Gastrocnemius medialis (tissue), 4 donors: ENCODE data around the gene LAS1L. TPM values are rescaled to one million over a fixed set of nuclear protein-coding genes. Genes with fewer than 3 reads are reported as not detected.

ENCODE experiments used
- ATAC-seq, 2 donors: fragments of 150-250 bp; one replicate each; pipeline ENCODE4 v1.9.1; 2016
- DNase-seq, 2 donors: peaks; one replicate each; pipeline ENCODE4 v3.0.0-alpha.2; 2019
- H3K27ac ChIP-seq, 4 donors: fragments of 200-600 bp; sonication (generic); 1 replicate in 1 of 4; 2 replicates in 3 of 4; pipeline ENCODE4 v1.5.1; 2016 to 2018; ENCODE audit warnings: mild to moderate bottlenecking in 2 of 4, moderate library complexity in 1 of 4
- H3K27me3 ChIP-seq, 3 donors: fragments of 200-600 bp; sonication (generic) in 2 of 3; 1 replicate in 1 of 3; 2 replicates in 2 of 3; pipeline versions ENCODE4 v1.5.1 to v1.6.0; 2016 to 2019; ENCODE audit warnings: mild to moderate bottlenecking in 1 of 3, moderate library complexity in 1 of 3
- H3K36me3 ChIP-seq, 2 donors: fragments of 200-600 bp; sonication (generic) in 1 of 2; one replicate each; pipeline ENCODE4 v1.5.1; 2017 to 2018
- H3K4me1 ChIP-seq, 2 donors: fragments of 200-600 bp; sonication (generic) in 1 of 2; one replicate each; pipeline ENCODE4 v1.5.1; 2016 to 2017; ENCODE audit warnings: mild to moderate bottlenecking in 2 of 2
- H3K4me3 ChIP-seq, 4 donors: fragments of 200-600 bp; sonication (generic) in 3 of 4; 1 replicate in 1 of 4; 2 replicates in 3 of 4; pipeline ENCODE4 v1.5.1; 2016 to 2019; ENCODE audit warnings: mild to moderate bottlenecking in 2 of 4
- H3K9me3 ChIP-seq, 3 donors: fragments of 200-600 bp; sonication (generic) in 2 of 3; 1 replicate in 1 of 3; 2 replicates in 2 of 3; pipeline ENCODE4 v1.5.1; 2016 to 2019
- CTCF ChIP-seq, 5 experiments: fragments of 450-650 bp in 3 of 5; fragments of 200-600 bp in 2 of 5; sonication (generic) in 2 of 5; IDR thresholded peaks in 4 of 5; conservative IDR thresholded peaks in 1 of 5; 1 replicate in 4 of 5; 2 replicates in 1 of 5; pipeline ENCODE4 v1.5.1; 2016 to 2019; ENCODE audit warnings: antibody characterized with exemption in 5 of 5, mild to moderate bottlenecking in 3 of 5, moderate library complexity in 3 of 5
- POLR2A ChIP-seq, 2 donors: fragments of 450-650 bp; IDR thresholded peaks; one replicate each; pipeline ENCODE4 v1.6.1; 2017; ENCODE audit warnings: antibody characterized with exemption in 2 of 2, mild to moderate bottlenecking in 2 of 2, moderate library complexity in 2 of 2
- in situ Hi-C, 4 donors: fragments of 200-750 bp; cut with MboI; loops; one replicate each; pipeline versions ENCODE4 v1.15.0 to v1.8.0; 2017; ENCODE audit warnings: low sequenced_read_pairs in 4 of 4
- intact Hi-C: fragments of 100-400 bp; cut with DNase I; formaldehyde crosslinking; loops from one replicate; pipeline ENCODE4 v1.15.1; 2023; ENCODE audit warnings: low total_unique reads
- total RNA-seq, 4 donors: library from RNA; depleted of rRNA; stranded (reverse); fragments of >200 nt; gene quantifications; one replicate each; pipeline versions ENCODE4 v1.1.0 to v1.2.3, GENCODE V29; 2016

LAS1L gene
- total RNA-seq, 4 donors from 2014 or later = 7.2 to 8.3 (median 7.6) TPM

DNA sequence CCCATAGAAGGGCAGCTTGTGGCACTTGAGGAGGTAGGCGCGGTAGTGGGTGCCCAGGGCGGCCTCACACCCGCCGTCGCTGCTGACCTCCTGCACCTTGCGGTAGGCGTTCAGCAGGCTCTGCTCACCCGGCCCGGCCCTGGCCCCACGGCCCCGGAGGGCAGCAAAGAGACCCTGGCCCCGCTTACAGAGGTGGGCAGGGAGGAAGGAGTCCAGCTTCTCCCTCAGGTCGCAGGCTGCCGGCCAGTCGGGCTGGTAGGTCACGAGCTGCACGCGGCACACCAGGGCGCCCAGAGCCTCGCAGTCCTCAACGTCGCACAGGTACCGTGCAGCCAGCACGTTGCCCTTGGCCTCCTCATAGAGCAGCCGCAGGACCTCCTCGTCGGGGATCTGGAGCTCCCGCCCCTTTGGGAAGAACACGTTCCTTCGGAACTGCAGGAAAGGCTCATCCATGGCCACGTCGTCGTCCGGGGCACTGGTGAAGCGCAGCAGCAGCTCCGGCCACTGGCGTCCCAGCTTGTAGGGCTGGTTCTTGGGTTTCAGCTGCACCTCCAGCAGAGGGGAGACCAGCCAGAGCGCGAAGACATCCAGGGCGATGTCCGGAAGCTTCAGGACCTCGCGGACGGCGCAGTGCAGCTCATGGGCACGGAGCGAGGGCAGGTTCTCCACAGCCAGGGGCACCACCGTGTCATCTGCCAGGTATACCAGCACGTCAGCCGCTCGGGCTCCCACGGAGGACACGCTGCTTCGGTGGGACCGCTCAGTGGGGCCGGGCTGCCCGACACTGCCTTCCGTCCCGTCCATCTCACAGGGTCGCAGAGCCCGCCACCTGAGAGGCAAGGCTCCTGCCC lies 17.1 kb upstream of the LAS1L start:
- no peak overlapping the region for H3K27ac ChIP-seq
- H3K36me3 ChIP-seq = no peaks in the 10 kb centered on the region
- H3K4me3 ChIP-seq = no peak overlapping the region
- no peak for ATAC-seq
- TF ChIP-seq CTCF (IDR thresholded peaks at IDR 0.05 in 4 of 5, conservative IDR thresholded peaks at IDR 0.05 in 1 of 5) (no peak), POLR2A (IDR thresholded peaks at IDR 0.05) (no peak)
- H3K27me3 ChIP-seq = no peaks in the 10 kb centered on the region
- in situ Hi-C loops = no loop called here
- intact Hi-C loops = no loop called here
- no peaks in the 10 kb centered on the region for H3K9me3 ChIP-seq
- DNase-seq = no peak
- no peaks in the 10 kb centered on the region for H3K4me1 ChIP-seq

- no peak overlapping the region for H3K4me3 ChIP-seq
- H3K27ac ChIP-seq = no peak overlapping the region
- H3K27me3 ChIP-seq = no peaks in the 10 kb centered on the region
- TF ChIP-seq CTCF (IDR thresholded peaks at IDR 0.05 in 4 of 5, conservative IDR thresholded peaks at IDR 0.05 in 1 of 5) (no peak), POLR2A (IDR thresholded peaks at IDR 0.05) (no peak)
- H3K4me1 ChIP-seq = no peaks in the 10 kb centered on the region
- DNase-seq = no peak
- ATAC-seq = no peak
- no peaks in the 10 kb centered on the region for H3K36me3 ChIP-seq
- intact Hi-C loops (no loop called here), in situ Hi-C loops (no loop called here)
- H3K9me3 ChIP-seq = no peaks in the 10 kb centered on the region
Observed at GRCh38 chrX:65551086-65551485, 16.5 kb upstream of the LAS1L start.

GRCh38 chrX:65545456-65545855 lies 10.9 kb upstream of the LAS1L start:
- Histone ChIP-seq H3K27me3 (peaks cover 0 to 5% (median 0%) of the 10 kb centered on the region in 3 donors), H3K27ac (no peak overlapping the region), H3K36me3 (no peaks in the 10 kb centered on the region), H3K4me3 (no peak overlapping the region), H3K4me1 (no peaks in the 10 kb centered on the region), H3K9me3 (no peaks in the 10 kb centered on the region)
- intact Hi-C loops (no loop called here), in situ Hi-C loops (no loop called here)
- DNase-seq (no peak), ATAC-seq (no peak)
- TF ChIP-seq CTCF (IDR thresholded peaks at IDR 0.05 in 4 of 5, conservative IDR thresholded peaks at IDR 0.05 in 1 of 5) (no peak), POLR2A (IDR thresholded peaks at IDR 0.05) (no peak)

- H3K27me3 ChIP-seq = no peaks in the 10 kb centered on the region
- peaks cover 4 to 12% of the 10 kb centered on the region in 2 donors for H3K4me1 ChIP-seq
- H3K27ac ChIP-seq = no peak overlapping the region
- H3K9me3 ChIP-seq = no peaks in the 10 kb centered on the region
- intact Hi-C loops = loop anchor here (10.0 kb wide), 1 partner anchor 1332 kb away; the partner anchor contains the start of gene AMER1
- ATAC-seq (no peak), DNase-seq (no peak)
- no peak overlapping the region for H3K4me3 ChIP-seq
- TF ChIP-seq CTCF (IDR thresholded peaks at IDR 0.05 in 4 of 5, conservative IDR thresholded peaks at IDR 0.05 in 1 of 5) (no peak), POLR2A (IDR thresholded peaks at IDR 0.05) (no peak)
- in situ Hi-C loops = no loop called here
- no peaks in the 10 kb centered on the region for H3K36me3 ChIP-seq
Observed at GRCh38 chrX:65537229-65537628, 2.6 kb upstream of the LAS1L start.
